Breast epithelium (tissue), 3 donors: Measurements from ENCODE around the gene CFAP58.

ENCODE experiments used
- POLR2AphosphoS5 ChIP-seq, 3 donors: sonication (generic); formaldehyde crosslinking; IDR thresholded peaks; one replicate each; pipeline ENCODE4 v1.6.1; 2017; ENCODE audit warnings: antibody characterized with exemption in 3 of 3
- TF ChIP-seq, protein P1 (sequence below), 3 donors: fragments of 450-650 bp; IDR thresholded peaks; one replicate each; pipeline ENCODE4 v1.5.1; 2016 to 2017; ENCODE audit warnings: antibody characterized with exemption in 3 of 3, mild to moderate bottlenecking in 3 of 3, moderate library complexity in 3 of 3

DNA sequence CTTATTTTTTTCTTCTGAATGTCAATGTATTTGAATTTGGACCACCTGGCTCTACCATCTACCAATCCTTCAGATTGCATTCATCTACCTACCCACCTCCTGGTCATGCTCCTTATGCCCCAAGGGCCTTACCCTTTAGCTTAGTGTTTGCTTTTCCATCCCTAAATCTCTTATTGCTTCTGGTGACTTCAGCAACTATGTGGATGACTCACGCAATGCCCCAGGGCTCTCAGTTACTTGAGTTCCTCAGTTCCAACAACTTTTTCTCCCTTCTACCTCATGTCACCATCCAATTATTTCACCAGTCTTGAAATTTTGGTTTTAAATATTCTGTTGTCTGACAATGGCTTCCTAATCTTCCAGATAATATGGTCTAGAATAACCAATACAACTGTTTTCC, 118.9 kb downstream of the CFAP58 start:
- TF ChIP-seq, protein P1, sequence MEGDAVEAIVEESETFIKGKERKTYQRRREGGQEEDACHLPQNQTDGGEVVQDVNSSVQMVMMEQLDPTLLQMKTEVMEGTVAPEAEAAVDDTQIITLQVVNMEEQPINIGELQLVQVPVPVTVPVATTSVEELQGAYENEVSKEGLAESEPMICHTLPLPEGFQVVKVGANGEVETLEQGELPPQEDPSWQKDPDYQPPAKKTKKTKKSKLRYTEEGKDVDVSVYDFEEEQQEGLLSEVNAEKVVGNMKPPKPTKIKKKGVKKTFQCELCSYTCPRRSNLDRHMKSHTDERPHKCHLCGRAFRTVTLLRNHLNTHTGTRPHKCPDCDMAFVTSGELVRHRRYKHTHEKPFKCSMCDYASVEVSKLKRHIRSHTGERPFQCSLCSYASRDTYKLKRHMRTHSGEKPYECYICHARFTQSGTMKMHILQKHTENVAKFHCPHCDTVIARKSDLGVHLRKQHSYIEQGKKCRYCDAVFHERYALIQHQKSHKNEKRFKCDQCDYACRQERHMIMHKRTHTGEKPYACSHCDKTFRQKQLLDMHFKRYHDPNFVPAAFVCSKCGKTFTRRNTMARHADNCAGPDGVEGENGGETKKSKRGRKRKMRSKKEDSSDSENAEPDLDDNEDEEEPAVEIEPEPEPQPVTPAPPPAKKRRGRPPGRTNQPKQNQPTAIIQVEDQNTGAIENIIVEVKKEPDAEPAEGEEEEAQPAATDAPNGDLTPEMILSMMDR (IDR thresholded peaks at IDR 0.05): no peak
- TF ChIP-seq POLR2AphosphoS5 (IDR thresholded peaks at IDR 0.05): no peak
